DOHH2 (cell line): Measurements from ENCODE around the gene EZR.

Experiments
- H3F3A ChIP-seq: fragments of 200-600 bp; sonication (generic), shearing (Covaris generic); 2 replicates; pipeline ENCODE4 v1.6.0; 2016; ENCODE audit warnings: antibody characterized with exemption, mild to moderate bottlenecking; ENCODE audit not compliant: control insufficient read depth, insufficient read depth
- H3K27ac ChIP-seq: fragments of 200-600 bp; sonication (generic); 2 replicates; pipeline ENCODE4 v1.5.1; 2014; ENCODE audit warnings: low read depth, mild to moderate bottlenecking, low read length, moderate library complexity
- H3K27me3 ChIP-seq: fragments of 200-600 bp; sonication (generic); 2 replicates; pipeline ENCODE4 v1.6.1; 2014; ENCODE audit warnings: mild to moderate bottlenecking, low read length, mixed read lengths; ENCODE audit not compliant: control insufficient read depth
- H3K36me3 ChIP-seq: fragments of 200-600 bp; sonication (generic); 2 replicates; pipeline ENCODE4 v1.6.1; 2014; ENCODE audit warnings: mild to moderate bottlenecking, low read length, moderate library complexity, mixed read lengths; ENCODE audit not compliant: control insufficient read depth
- H3K4me1 ChIP-seq: fragments of 200-600 bp; sonication (generic); 2 replicates; pipeline ENCODE4 v1.6.1; 2014; ENCODE audit warnings: mild to moderate bottlenecking, low read length, mixed read lengths; ENCODE audit not compliant: control insufficient read depth
- H3K4me2 ChIP-seq: fragments of 200-600 bp; sonication (generic); 2 replicates; pipeline ENCODE4 v1.6.0; 2014; ENCODE audit warnings: mild to moderate bottlenecking, low read length, moderate library complexity
- H3K4me3 ChIP-seq: fragments of 200-600 bp; sonication (generic); 2 replicates; pipeline ENCODE4 v1.5.1; 2014; ENCODE audit warnings: mild to moderate bottlenecking, low read length, mixed read lengths
- H3K79me2 ChIP-seq: fragments of 200-600 bp; sonication (generic); 2 replicates; pipeline ENCODE4 v1.6.1; 2014; ENCODE audit warnings: mild to moderate bottlenecking, low read length, mixed read lengths; ENCODE audit not compliant: control insufficient read depth
- H3K9me2 ChIP-seq: fragments of 200-600 bp; sonication (generic); replicated peaks from 2 replicates; pipeline ENCODE4 v1.6.1; 2014; ENCODE audit warnings: mild to moderate bottlenecking, low read length, mixed read lengths; ENCODE audit not compliant: control insufficient read depth
- H3K9me3 ChIP-seq: fragments of 200-600 bp; sonication (generic); 2 replicates; pipeline ENCODE4 v1.6.1; 2014; ENCODE audit warnings: antibody characterized with exemption, low read length, mixed read lengths; ENCODE audit not compliant: control insufficient read depth, insufficient read depth
- H4K20me1 ChIP-seq: fragments of 200-600 bp; sonication (generic); 2 replicates; pipeline ENCODE4 v1.6.0; 2014; ENCODE audit warnings: low read depth, mild to moderate bottlenecking, antibody characterized with exemption, low read length, moderate library complexity; ENCODE audit not compliant: control insufficient read depth, insufficient read depth
- EZH2phosphoT487 ChIP-seq: fragments of 200-600 bp; sonication (generic); IDR thresholded peaks from 2 replicates; pipeline ENCODE4 v1.6.1; 2017; ENCODE audit warnings: borderline replicate concordance, mild to moderate bottlenecking, antibody characterized with exemption, low read length, moderate library complexity, mixed read lengths
- TF ChIP-seq, protein P1 (sequence below): fragments of 200-600 bp; sonication (generic); IDR thresholded peaks from one replicate; pipeline ENCODE4 v1.5.1; 2014; ENCODE audit warnings: antibody characterized with exemption, mild to moderate bottlenecking, low read depth, low read length; ENCODE audit not compliant: poor library complexity, severe bottlenecking

EZR gene

GRCh38 chr6:158764183-158764849 is 54.9 kb downstream of the EZR start:
- TF ChIP-seq, protein P1, sequence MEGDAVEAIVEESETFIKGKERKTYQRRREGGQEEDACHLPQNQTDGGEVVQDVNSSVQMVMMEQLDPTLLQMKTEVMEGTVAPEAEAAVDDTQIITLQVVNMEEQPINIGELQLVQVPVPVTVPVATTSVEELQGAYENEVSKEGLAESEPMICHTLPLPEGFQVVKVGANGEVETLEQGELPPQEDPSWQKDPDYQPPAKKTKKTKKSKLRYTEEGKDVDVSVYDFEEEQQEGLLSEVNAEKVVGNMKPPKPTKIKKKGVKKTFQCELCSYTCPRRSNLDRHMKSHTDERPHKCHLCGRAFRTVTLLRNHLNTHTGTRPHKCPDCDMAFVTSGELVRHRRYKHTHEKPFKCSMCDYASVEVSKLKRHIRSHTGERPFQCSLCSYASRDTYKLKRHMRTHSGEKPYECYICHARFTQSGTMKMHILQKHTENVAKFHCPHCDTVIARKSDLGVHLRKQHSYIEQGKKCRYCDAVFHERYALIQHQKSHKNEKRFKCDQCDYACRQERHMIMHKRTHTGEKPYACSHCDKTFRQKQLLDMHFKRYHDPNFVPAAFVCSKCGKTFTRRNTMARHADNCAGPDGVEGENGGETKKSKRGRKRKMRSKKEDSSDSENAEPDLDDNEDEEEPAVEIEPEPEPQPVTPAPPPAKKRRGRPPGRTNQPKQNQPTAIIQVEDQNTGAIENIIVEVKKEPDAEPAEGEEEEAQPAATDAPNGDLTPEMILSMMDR: no peak
- TF ChIP-seq EZH2phosphoT487: no peak

DNA sequence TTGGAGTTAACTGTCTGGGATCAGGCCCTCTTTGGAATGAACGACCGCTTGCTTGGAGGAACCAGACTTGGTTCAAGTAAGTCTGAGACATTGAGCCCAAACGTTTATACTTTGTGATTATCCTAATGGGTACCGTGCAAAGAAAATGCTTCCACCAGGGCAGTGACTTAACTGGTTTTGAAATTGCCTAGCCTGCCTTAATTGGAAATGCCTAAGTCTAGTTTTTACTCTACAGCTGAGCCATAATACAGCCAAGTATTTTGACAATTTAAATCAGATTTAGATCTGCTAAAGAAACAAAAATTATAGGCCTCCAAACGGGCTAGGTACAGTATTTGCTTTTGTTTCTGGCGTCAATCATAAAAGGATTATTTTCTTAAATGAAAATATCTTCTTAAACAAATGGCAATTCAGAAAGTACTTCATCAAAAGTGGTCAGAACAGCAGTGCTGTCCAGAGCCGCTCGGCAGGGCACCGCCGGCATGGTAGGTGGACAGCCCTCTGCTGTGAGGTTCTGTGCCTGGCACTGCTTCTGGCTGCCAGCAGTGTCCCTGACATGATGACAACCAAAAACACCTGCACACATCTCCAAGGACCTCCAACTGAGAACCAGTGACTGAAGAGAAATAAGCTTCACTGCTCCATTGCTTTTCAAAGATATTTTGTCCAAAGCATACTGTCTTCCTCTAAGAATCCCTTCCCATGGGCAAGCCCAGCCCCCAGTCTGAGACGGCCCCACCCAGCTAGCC is 55.6 kb downstream of the EZR start:
- H3K27ac ChIP-seq: no peak overlapping the region

More at GRCh38 chr6:158764183-158764849, 54.9 kb downstream of the EZR start:
- Histone ChIP-seq H3K4me3 (no peak overlapping the region), H3K9me2 (no peaks in the 10 kb centered on the region), H3K36me3 (peaks cover 50% of the 10 kb centered on the region), H3K27ac (no peak overlapping the region), H3K4me1 (no peaks in the 10 kb centered on the region), H3K79me2 (no peaks in the 10 kb centered on the region), H3F3A (peaks cover 69% of the 10 kb centered on the region), H4K20me1 (peaks cover 14% of the 10 kb centered on the region), H3K4me2 (no peak overlapping the region), H3K27me3 (no peaks in the 10 kb centered on the region), H3K9me3 (no peaks in the 10 kb centered on the region)

GRCh38 chr6:158762787-158763433 is 56.3 kb downstream of the EZR start:
- peaks cover 11% of the 10 kb centered on the region for H4K20me1 ChIP-seq
- H3K9me2 ChIP-seq: no peaks in the 10 kb centered on the region
- H3F3A ChIP-seq: peaks cover 62% of the 10 kb centered on the region
- no peaks in the 10 kb centered on the region for H3K27me3 ChIP-seq
- no peak overlapping the region for H3K4me2 ChIP-seq
- no peaks in the 10 kb centered on the region for H3K9me3 ChIP-seq
- H3K4me3 ChIP-seq: no peak overlapping the region
- no peak for TF ChIP-seq EZH2phosphoT487
- TF ChIP-seq, protein P1: no peak
- no peaks in the 10 kb centered on the region for H3K79me2 ChIP-seq
- H3K27ac ChIP-seq: no peak overlapping the region
- peaks cover 36% of the 10 kb centered on the region for H3K36me3 ChIP-seq
- H3K4me1 ChIP-seq: 0 out of 2 replicates have a peak, but pooled peaks cover 3% of the 10 kb centered on the region

More for the DNA sequence above, 55.6 kb downstream of the EZR start:
- Histone ChIP-seq H3K4me1 (0 out of 2 replicates have a peak, but pooled peaks cover 3% of the 10 kb centered on the region), H4K20me1 (peaks cover 14% of the 10 kb centered on the region), H3K36me3 (peaks cover 43% of the 10 kb centered on the region), H3K27me3 (no peaks in the 10 kb centered on the region), H3K4me3 (no peak overlapping the region), H3K4me2 (no peak overlapping the region), H3K9me3 (no peaks in the 10 kb centered on the region), H3K79me2 (no peaks in the 10 kb centered on the region), H3F3A (peaks cover 64% of the 10 kb centered on the region), H3K9me2 (no peaks in the 10 kb centered on the region)
- TF ChIP-seq, protein P1: no peak
- TF ChIP-seq EZH2phosphoT487: no peak
